ENCODE results near the gene SLC25A33. TPM values are rescaled to one million over a fixed set of nuclear protein-coding genes. Genes with fewer than 3 reads are reported as not detected.
A peak's percentile ranks its signal among the peaks of the same experiment; 100 is the strongest.

SLC25A33 gene
- total and polyA plus RNA-seq, 7 experiments from 2014 or later = 2.5 to 8.0 (median 5.3) TPM

DNA sequence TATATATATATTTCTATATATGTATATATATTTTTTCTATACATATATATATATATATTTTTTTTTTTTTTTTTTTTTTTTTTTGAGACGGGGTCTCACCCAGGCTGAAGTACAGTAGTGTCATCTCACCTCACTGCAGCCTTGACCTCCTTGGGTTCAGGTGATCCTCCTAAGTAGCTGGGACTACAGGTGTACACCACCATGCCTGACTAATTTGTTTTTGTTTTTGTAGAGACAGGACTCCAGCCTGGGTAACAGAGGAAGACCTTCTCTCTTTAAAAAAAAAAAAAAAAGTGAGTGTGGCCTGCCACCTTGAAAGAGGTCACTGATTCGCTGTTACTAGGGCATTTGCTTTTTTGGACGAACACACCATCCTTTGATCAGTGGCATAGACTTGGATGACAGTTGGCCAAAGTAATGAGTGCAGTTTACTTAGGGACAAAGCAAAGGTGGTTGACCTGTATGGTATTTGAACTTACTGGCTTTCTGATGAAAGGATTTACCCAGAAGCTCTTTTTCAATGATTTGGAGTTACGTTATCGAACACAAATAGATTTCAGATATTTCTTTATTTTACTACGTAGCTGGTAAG, 10.8 kb downstream of the SLC25A33 start:
- POLR2A ChIA-PET = interaction anchor here (0.7 kb wide), 1 partner anchor 8 kb away, joined by 3 read pairs; no protein-coding TSS in a partner anchor
- DNase-seq = no peak
- no peak overlapping the region for H3K27ac ChIP-seq (ENCODE audit: low read depth, low read length)

DNA sequence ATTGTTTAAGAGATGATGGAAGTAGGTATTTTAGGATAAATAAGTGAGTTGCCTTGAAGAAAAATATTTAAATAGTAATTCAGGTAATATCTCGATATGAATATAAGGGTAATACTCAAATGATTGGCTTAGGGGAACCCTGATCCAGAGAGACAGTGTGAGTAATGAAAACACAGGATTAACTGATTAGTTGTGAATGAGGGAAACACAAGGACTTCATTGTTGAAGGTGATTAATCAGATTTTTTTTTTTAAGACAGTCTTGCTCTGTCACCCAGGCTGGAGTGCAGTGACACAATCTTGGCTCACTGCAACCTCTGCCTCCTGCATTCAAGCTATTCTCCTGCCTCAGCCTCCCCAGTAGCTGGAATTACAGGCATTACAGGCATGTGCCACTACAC, 12.7 kb downstream of the SLC25A33 start:
- Mint-ChIP-seq H3K4me1 (peaks cover 0 to 11% (median 8%) of the 10 kb centered on the region in 7 donors), H3K27me3 (no peaks in the 10 kb centered on the region), H3K9me3 (no peaks in the 10 kb centered on the region), H3K36me3 (peaks cover 0 to 23% (median 18%) of the 10 kb centered on the region in 5 donors), H3K4me3 (no peak overlapping the region), H3K27ac (no peak overlapping the region)
- H3K9me3 ChIP-seq (ENCODE audit: control insufficient read depth in 2 of 3, low read length in 3 of 3) = no peaks in the 10 kb centered on the region
- ChIA-PET POLR2A (no interaction called here), CTCF (no interaction called here)
- DNase-seq (no peak), ATAC-seq (no peak)
- H3K27me3 ChIP-seq (ENCODE audit: control insufficient read depth in 2 of 2, insufficient read depth in 2 of 2, low read length in 2 of 2) = no peaks in the 10 kb centered on the region
- H3K27ac ChIP-seq (ENCODE audit: low read depth, low read length) = no peak overlapping the region
- peaks cover 0 to 15% (median 0%) of the 10 kb centered on the region in 3 experiments for H3K36me3 ChIP-seq (ENCODE audit: control insufficient read depth in 2 of 3, insufficient read depth in 3 of 3, low read length in 3 of 3)
- intact Hi-C loops (cut with micrococcal nuclease) = no loop called here
- H3K4me1 ChIP-seq (ENCODE audit: control insufficient read depth in 2 of 2, insufficient read depth in 2 of 2, low read length in 2 of 2) = no peaks in the 10 kb centered on the region
- no peak overlapping the region for H3K4me3 ChIP-seq (ENCODE audit: low read length)

More for the DNA sequence above, 10.8 kb downstream of the SLC25A33 start:
- H3K36me3 ChIP-seq (ENCODE audit: control insufficient read depth in 2 of 3, insufficient read depth in 3 of 3, low read length in 3 of 3) = no peaks in the 10 kb centered on the region
- H3K27me3 ChIP-seq (ENCODE audit: control insufficient read depth in 2 of 2, insufficient read depth in 2 of 2, low read length in 2 of 2) = no peaks in the 10 kb centered on the region
- ATAC-seq = no peak
- Mint-ChIP-seq H3K27me3 (no peaks in the 10 kb centered on the region), H3K4me1 (peaks cover 0 to 17% (median 5%) of the 10 kb centered on the region in 7 donors), H3K9me3 (no peaks in the 10 kb centered on the region), H3K4me3 (no peak overlapping the region), H3K27ac (no peak overlapping the region), H3K36me3 (peaks cover 0 to 7% (median 5%) of the 10 kb centered on the region in 5 donors)
- H3K9me3 ChIP-seq (ENCODE audit: control insufficient read depth in 2 of 3, low read length in 3 of 3) = no peaks in the 10 kb centered on the region
- H3K4me1 ChIP-seq (ENCODE audit: control insufficient read depth in 2 of 2, insufficient read depth in 2 of 2, low read length in 2 of 2) = no peaks in the 10 kb centered on the region
- CTCF ChIA-PET = no interaction called here
- intact Hi-C loops (cut with micrococcal nuclease) = no loop called here
- H3K4me3 ChIP-seq (ENCODE audit: low read length) = no peak overlapping the region

DNA sequence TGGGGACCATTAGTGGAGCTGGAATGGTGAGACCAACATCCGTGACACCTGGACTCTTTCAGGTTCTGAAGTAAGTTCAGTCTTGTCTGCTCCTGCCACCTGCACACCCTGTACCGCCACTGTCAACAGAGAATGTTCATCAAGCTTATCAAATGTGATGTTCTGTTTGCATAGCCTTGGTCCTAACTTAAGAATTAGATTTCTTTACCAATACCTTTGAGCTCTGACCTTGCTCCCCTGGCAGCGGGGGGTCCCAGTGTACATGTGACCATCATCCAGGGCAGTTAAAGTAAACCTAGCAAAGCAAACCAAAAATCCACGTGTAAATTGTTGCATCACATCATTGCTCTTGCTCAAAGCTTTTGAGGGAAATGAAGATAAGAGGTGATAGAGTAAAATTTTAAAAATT, 14.5 kb downstream of the SLC25A33 start:
- Histone ChIP-seq H3K36me3 (ENCODE audit: control insufficient read depth in 2 of 3, insufficient read depth in 3 of 3, low read length in 3 of 3) (peaks cover 0 to 15% (median 0%) of the 10 kb centered on the region in 3 experiments), H3K27me3 (ENCODE audit: control insufficient read depth in 2 of 2, insufficient read depth in 2 of 2, low read length in 2 of 2) (no peaks in the 10 kb centered on the region), H3K9me3 (ENCODE audit: control insufficient read depth in 2 of 3, low read length in 3 of 3) (no peaks in the 10 kb centered on the region), H3K4me3 (ENCODE audit: low read length) (no peak overlapping the region), H3K4me1 (ENCODE audit: control insufficient read depth in 2 of 2, insufficient read depth in 2 of 2, low read length in 2 of 2) (peaks cover 8 to 15% of the 10 kb centered on the region in 2 donors), H3K27ac (ENCODE audit: low read depth, low read length) (no peak overlapping the region)
- Mint-ChIP-seq H3K27ac (no peak overlapping the region), H3K9me3 (no peaks in the 10 kb centered on the region), H3K36me3 (peaks cover 0 to 23% (median 18%) of the 10 kb centered on the region in 5 donors), H3K27me3 (no peaks in the 10 kb centered on the region), H3K4me3 (no peak overlapping the region), H3K4me1 (peaks cover 6 to 24% (median 19%) of the 10 kb centered on the region in 7 donors)
- ChIA-PET CTCF (interaction anchor here (0.8 kb wide), 1 partner anchor 66 kb away, joined by 4 read pairs; no protein-coding TSS in a partner anchor), POLR2A (interaction anchor here (0.6 to 1.9 kb wide), 2 partner anchors 14 to 351 kb away, joined by 3 to 4 read pairs; partner anchors contain the start of gene SLC25A33)
- DNase-seq = no peak
- ATAC-seq = no peak
- intact Hi-C loops (cut with micrococcal nuclease) = no loop called here

DNA sequence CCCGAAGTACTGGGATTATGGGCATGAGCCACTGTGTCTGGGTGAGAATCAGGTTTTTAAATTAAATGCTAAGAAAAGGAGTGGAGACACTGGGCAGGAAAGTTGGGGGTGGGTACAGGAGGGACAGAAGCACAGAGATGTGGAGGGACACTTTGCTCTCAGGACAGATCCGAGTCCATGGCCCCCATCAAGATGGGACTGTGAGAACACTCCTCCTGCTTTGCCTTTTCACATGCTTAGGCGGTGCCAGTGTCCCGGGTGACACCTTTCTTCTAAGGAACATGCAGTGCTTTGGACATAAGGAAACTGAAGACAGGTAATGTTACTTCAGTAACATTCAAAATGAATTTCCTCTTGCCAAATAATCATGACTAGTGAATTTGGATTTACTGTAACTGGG, 16.7 kb downstream of the SLC25A33 start:
- peaks cover 0 to 15% (median 0%) of the 10 kb centered on the region in 3 experiments for H3K36me3 ChIP-seq (ENCODE audit: control insufficient read depth in 2 of 3, insufficient read depth in 3 of 3, low read length in 3 of 3)
- ATAC-seq (no peak), DNase-seq (no peak)
- no peak overlapping the region for H3K27ac ChIP-seq (ENCODE audit: low read depth, low read length)
- peaks cover 14 to 27% of the 10 kb centered on the region in 2 donors for H3K4me1 ChIP-seq (ENCODE audit: control insufficient read depth in 2 of 2, insufficient read depth in 2 of 2, low read length in 2 of 2)
- Mint-ChIP-seq H3K27ac (peak overlapping the region in 2 of 9 donors; percentile 23 to 47), H3K9me3 (no peaks in the 10 kb centered on the region), H3K4me3 (no peak overlapping the region), H3K27me3 (no peaks in the 10 kb centered on the region), H3K4me1 (peaks cover 22 to 41% (median 30%) of the 10 kb centered on the region in 7 donors), H3K36me3 (peaks cover 0 to 23% (median 18%) of the 10 kb centered on the region in 5 donors)
- H3K27me3 ChIP-seq (ENCODE audit: control insufficient read depth in 2 of 2, insufficient read depth in 2 of 2, low read length in 2 of 2) = no peaks in the 10 kb centered on the region
- no peaks in the 10 kb centered on the region for H3K9me3 ChIP-seq (ENCODE audit: control insufficient read depth in 2 of 3, low read length in 3 of 3)
- ChIA-PET CTCF (no interaction called here), POLR2A (no interaction called here)
- intact Hi-C loops (cut with micrococcal nuclease) = no loop called here
- H3K4me3 ChIP-seq (ENCODE audit: low read length) = no peak overlapping the region

DNA sequence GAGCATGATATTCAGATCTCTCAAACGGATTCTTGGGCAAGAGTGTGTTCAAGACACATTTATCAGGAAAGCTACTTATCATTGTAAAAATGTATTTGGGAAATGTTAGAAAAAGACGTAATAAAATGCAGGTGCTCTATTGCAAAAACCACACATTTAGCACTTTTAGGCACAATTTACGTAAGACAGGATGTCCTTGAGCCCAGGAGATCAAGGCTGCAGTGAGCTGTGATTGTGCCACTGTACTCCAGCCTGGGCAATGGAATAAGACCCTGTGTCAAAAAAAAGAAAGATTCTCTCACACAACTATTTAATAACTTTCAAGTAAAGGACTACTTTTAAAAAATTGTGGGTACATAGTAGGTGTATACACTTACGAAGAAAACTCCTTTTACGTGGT, 18.4 kb downstream of the SLC25A33 start:
- H3K4me1 Mint-ChIP-seq = peaks cover 22 to 46% (median 34%) of the 10 kb centered on the region in 7 donors
- H3K4me3 Mint-ChIP-seq = peak overlapping the region in 6 of 10 donors; percentile 7 to 71 (median 52)
- Histone ChIP-seq H3K9me3 (ENCODE audit: control insufficient read depth in 2 of 3, low read length in 3 of 3) (no peaks in the 10 kb centered on the region), H3K36me3 (ENCODE audit: control insufficient read depth in 2 of 3, insufficient read depth in 3 of 3, low read length in 3 of 3) (peaks cover 0 to 15% (median 0%) of the 10 kb centered on the region in 3 experiments), H3K4me1 (ENCODE audit: control insufficient read depth in 2 of 2, insufficient read depth in 2 of 2, low read length in 2 of 2) (peaks cover 14 to 27% of the 10 kb centered on the region in 2 donors), H3K4me3 (ENCODE audit: low read length) (no peak overlapping the region), H3K27ac (ENCODE audit: low read depth, low read length) (no peak overlapping the region), H3K27me3 (ENCODE audit: control insufficient read depth in 2 of 2, insufficient read depth in 2 of 2, low read length in 2 of 2) (no peaks in the 10 kb centered on the region)
- ChIA-PET POLR2A (no interaction called here), CTCF (interaction anchor here (1.3 kb wide), 1 partner anchor 268 kb away, joined by 4 read pairs; no protein-coding TSS in a partner anchor)
- no peaks in the 10 kb centered on the region for H3K27me3 Mint-ChIP-seq
- DNase-seq (no peak), ATAC-seq (no peak)
- peak overlapping the region in 6 of 9 donors; percentile 19 to 93 (median 68) for H3K27ac Mint-ChIP-seq
- H3K9me3 Mint-ChIP-seq = no peaks in the 10 kb centered on the region
- peaks cover 0 to 20% (median 16%) of the 10 kb centered on the region in 5 donors for H3K36me3 Mint-ChIP-seq
- intact Hi-C loops (cut with micrococcal nuclease) = loop anchor here in 1 of 2 donors (1.0 to 2.0 kb wide), 2 partner anchors 19 to 62 kb away; partner anchors contain the start of gene SLC25A33

DNA sequence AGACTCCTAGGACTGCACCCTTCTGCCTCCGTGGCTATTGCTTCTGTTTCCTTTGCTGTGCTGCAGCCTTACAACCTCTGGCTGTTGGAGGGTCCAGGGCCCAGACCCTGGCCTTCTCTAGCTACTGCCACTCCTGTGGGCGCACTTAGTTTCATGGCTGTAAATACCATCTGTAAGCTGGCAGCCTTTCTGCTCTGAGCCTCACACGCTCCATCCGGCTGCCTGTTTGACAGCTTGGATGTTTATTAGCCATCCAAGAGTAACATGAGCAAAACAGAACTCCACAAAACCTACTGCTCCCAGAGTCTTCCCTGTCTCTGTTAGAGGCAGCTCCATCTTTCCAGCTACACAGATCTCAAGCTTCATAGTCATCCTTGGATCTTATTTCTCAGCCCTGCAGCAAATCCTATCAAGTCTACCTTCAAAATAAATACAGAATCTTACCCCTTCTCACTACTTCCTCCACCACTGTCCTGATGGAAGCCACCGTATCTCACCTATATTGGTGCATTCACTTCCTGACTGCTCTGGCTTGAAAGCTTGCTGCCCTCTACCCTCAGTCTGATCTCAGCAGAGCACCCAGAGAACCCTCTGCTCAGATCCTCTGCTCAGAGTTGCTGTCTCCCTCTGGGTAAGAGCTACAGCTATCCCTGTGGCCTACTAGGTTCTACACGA, 19.1 kb downstream of the SLC25A33 start:
- CTCF ChIA-PET = interaction anchor here (0.6 to 0.9 kb wide), 2 partner anchors 63 to 1019 kb away, joined by 4 to 6 read pairs; no protein-coding TSS in a partner anchor
- Mint-ChIP-seq H3K27ac (peak overlapping the region; percentile 0 to 96 (median 81)), H3K36me3 (peaks cover 0 to 19% (median 16%) of the 10 kb centered on the region in 5 donors), H3K4me3 (peak overlapping the region in 9 of 10 donors; percentile 42 to 81 (median 70)), H3K27me3 (no peaks in the 10 kb centered on the region), H3K9me3 (no peaks in the 10 kb centered on the region), H3K4me1 (peaks cover 22 to 46% (median 33%) of the 10 kb centered on the region in 7 donors)
- Histone ChIP-seq H3K27ac (ENCODE audit: low read depth, low read length) (peak overlapping the region; percentile 28), H3K9me3 (ENCODE audit: control insufficient read depth in 2 of 3, low read length in 3 of 3) (no peaks in the 10 kb centered on the region), H3K27me3 (ENCODE audit: control insufficient read depth in 2 of 2, insufficient read depth in 2 of 2, low read length in 2 of 2) (no peaks in the 10 kb centered on the region), H3K4me3 (ENCODE audit: low read length) (no peak overlapping the region), H3K36me3 (ENCODE audit: control insufficient read depth in 2 of 3, insufficient read depth in 3 of 3, low read length in 3 of 3) (peaks cover 0 to 15% (median 0%) of the 10 kb centered on the region in 3 experiments), H3K4me1 (ENCODE audit: control insufficient read depth in 2 of 2, insufficient read depth in 2 of 2, low read length in 2 of 2) (peaks cover 14 to 27% of the 10 kb centered on the region in 2 donors)
- ATAC-seq (peak; percentile 32), DNase-seq (no peak)
- intact Hi-C loops (cut with micrococcal nuclease) = loop anchor here in 1 of 2 donors (1.0 to 2.0 kb wide), 2 partner anchors 20 to 63 kb away; partner anchors contain the start of gene SLC25A33
- POLR2A ChIA-PET = interaction anchor here (1.4 kb wide), 1 partner anchor 17 kb away, joined by 3 read pairs; no protein-coding TSS in a partner anchor

All from naive thymus-derived CD4-positive, alpha-beta T cell (primary cell).